ENCODE measurements around the gene ATP5F1D. TPM values are rescaled to one million over a fixed set of nuclear protein-coding genes. Genes with fewer than 3 reads are reported as not detected.

ATP5F1D gene
- total and polyA plus RNA-seq, 4 donors: 17.4 to 219 (median 144) TPM

GRCh38 chr19:1258163-1258492, 16.6 kb downstream of the ATP5F1D start:
- Histone ChIP-seq H3K27me3 (ENCODE audit: control insufficient read depth, insufficient read depth, low read length) (no peaks in the 10 kb centered on the region), H3K36me3 (ENCODE audit: control insufficient read depth, insufficient read depth, low read length) (peaks cover 72% of the 10 kb centered on the region), H3K4me3 (ENCODE audit: low read depth, low read length) (no peak overlapping the region), H3K27ac (ENCODE audit: low read depth, low read length) (peak overlapping the region; percentile 52), H3K4me1 (ENCODE audit: control insufficient read depth, insufficient read depth, low read length) (peaks cover 95% of the 10 kb centered on the region), H3K9me3 (ENCODE audit: control insufficient read depth, insufficient read depth, low read length) (no peaks in the 10 kb centered on the region)
- 48% methylated on average over 6 of the region's 8 CpGs for WGBS (ENCODE audit: insufficient coverage)
- no peak for DNase-seq (ENCODE audit: low read depth in 4 of 6, low spot score in 6 of 6)

GRCh38 chr19:1258707-1259205, 17.2 kb downstream of the ATP5F1D start:
- WGBS (ENCODE audit: insufficient coverage): 33% methylated on average over 3 of the region's 15 CpGs
- Histone ChIP-seq H3K4me1 (ENCODE audit: control insufficient read depth, insufficient read depth, low read length) (peaks cover 95% of the 10 kb centered on the region), H3K27me3 (ENCODE audit: control insufficient read depth, insufficient read depth, low read length) (no peaks in the 10 kb centered on the region)

GRCh38 chr19:1259206-1259875, 17.8 kb downstream of the ATP5F1D start:
- WGBS (ENCODE audit: insufficient coverage): 35% methylated on average over 14 of the region's 17 CpGs
- H3K4me3 ChIP-seq (ENCODE audit: low read depth, low read length): no peak overlapping the region
- H3K27me3 ChIP-seq (ENCODE audit: control insufficient read depth, insufficient read depth, low read length): no peaks in the 10 kb centered on the region
- peak overlapping the region; percentile 86 for H3K27ac ChIP-seq (ENCODE audit: low read depth, low read length)
- no peaks in the 10 kb centered on the region for H3K9me3 ChIP-seq (ENCODE audit: control insufficient read depth, insufficient read depth, low read length)
- H3K36me3 ChIP-seq (ENCODE audit: control insufficient read depth, insufficient read depth, low read length): peaks cover 61% of the 10 kb centered on the region
- DNase-seq (ENCODE audit: low read depth in 4 of 6, low spot score in 6 of 6): peak in 1 of 6 donors; percentile 17
- peaks cover 93% of the 10 kb centered on the region for H3K4me1 ChIP-seq (ENCODE audit: control insufficient read depth, insufficient read depth, low read length)

More at GRCh38 chr19:1258707-1259205, 17.2 kb downstream of the ATP5F1D start:
- no peak for DNase-seq (ENCODE audit: low read depth in 4 of 6, low spot score in 6 of 6)
- Histone ChIP-seq H3K36me3 (ENCODE audit: control insufficient read depth, insufficient read depth, low read length) (peaks cover 66% of the 10 kb centered on the region), H3K27ac (ENCODE audit: low read depth, low read length) (peak overlapping the region; percentile 86), H3K9me3 (ENCODE audit: control insufficient read depth, insufficient read depth, low read length) (no peaks in the 10 kb centered on the region), H3K4me3 (ENCODE audit: low read depth, low read length) (no peak overlapping the region)

- H3K9me3 ChIP-seq (ENCODE audit: control insufficient read depth, insufficient read depth, low read length): no peaks in the 10 kb centered on the region
- H3K4me3 ChIP-seq (ENCODE audit: low read depth, low read length): peak overlapping the region; percentile 41
- H3K27ac ChIP-seq (ENCODE audit: low read depth, low read length): peak overlapping the region; percentile 86
- H3K36me3 ChIP-seq (ENCODE audit: control insufficient read depth, insufficient read depth, low read length): peaks cover 59% of the 10 kb centered on the region
- peaks cover 93% of the 10 kb centered on the region for H3K4me1 ChIP-seq (ENCODE audit: control insufficient read depth, insufficient read depth, low read length)
- DNase-seq (ENCODE audit: low read depth in 4 of 6, low spot score in 6 of 6): peak in 2 of 6 donors; percentile 3 to 48
- H3K27me3 ChIP-seq (ENCODE audit: control insufficient read depth, insufficient read depth, low read length): no peaks in the 10 kb centered on the region
- 24% methylated on average over 22 of the region's 33 CpGs for WGBS (ENCODE audit: insufficient coverage)
These were observed 18.6 kb downstream of the ATP5F1D start for GRCh38 chr19:1259876-1260748.

- Histone ChIP-seq H3K9me3 (ENCODE audit: control insufficient read depth, insufficient read depth, low read length) (no peaks in the 10 kb centered on the region), H3K27me3 (ENCODE audit: control insufficient read depth, insufficient read depth, low read length) (no peaks in the 10 kb centered on the region), H3K4me1 (ENCODE audit: control insufficient read depth, insufficient read depth, low read length) (peaks cover 93% of the 10 kb centered on the region), H3K4me3 (ENCODE audit: low read depth, low read length) (peak overlapping the region; percentile 61), H3K36me3 (ENCODE audit: control insufficient read depth, insufficient read depth, low read length) (peaks cover 55% of the 10 kb centered on the region), H3K27ac (ENCODE audit: low read depth, low read length) (peak overlapping the region; percentile 91)
- peak in 5 of 6 donors; percentile 92 to 99 (median 95) for DNase-seq (ENCODE audit: low read depth in 4 of 6, low spot score in 6 of 6)
- under 1% methylated on average over 75 of the region's 83 CpGs for WGBS (ENCODE audit: insufficient coverage)
These were observed 19.4 kb downstream of the ATP5F1D start for GRCh38 chr19:1260749-1261537.

GRCh38 chr19:1261538-1261797, 19.9 kb downstream of the ATP5F1D start:
- WGBS (ENCODE audit: insufficient coverage): 11% methylated on average over 14 of the region's 14 CpGs

GRCh38 chr19:1261798-1262622, 20.5 kb downstream of the ATP5F1D start:
- DNase-seq (ENCODE audit: low read depth in 4 of 6, low spot score in 6 of 6): peak in 1 of 6 donors; percentile 12
- peak overlapping the region; percentile 91 for H3K27ac ChIP-seq (ENCODE audit: low read depth, low read length)
- 48% methylated on average over 23 of the region's 28 CpGs for WGBS (ENCODE audit: insufficient coverage)

More at GRCh38 chr19:1261538-1261797, 19.9 kb downstream of the ATP5F1D start:
- peaks cover 93% of the 10 kb centered on the region for H3K4me1 ChIP-seq (ENCODE audit: control insufficient read depth, insufficient read depth, low read length)
- H3K4me3 ChIP-seq (ENCODE audit: low read depth, low read length): peak overlapping the region; percentile 61
- peak overlapping the region; percentile 91 for H3K27ac ChIP-seq (ENCODE audit: low read depth, low read length)
- DNase-seq (ENCODE audit: low read depth in 4 of 6, low spot score in 6 of 6): no peak
- no peaks in the 10 kb centered on the region for H3K27me3 ChIP-seq (ENCODE audit: control insufficient read depth, insufficient read depth, low read length)
- peaks cover 52% of the 10 kb centered on the region for H3K36me3 ChIP-seq (ENCODE audit: control insufficient read depth, insufficient read depth, low read length)
- H3K9me3 ChIP-seq (ENCODE audit: control insufficient read depth, insufficient read depth, low read length): no peaks in the 10 kb centered on the region

GRCh38 chr19:1262623-1263123, 21.1 kb downstream of the ATP5F1D start:
- Histone ChIP-seq H3K27me3 (ENCODE audit: control insufficient read depth, insufficient read depth, low read length) (no peaks in the 10 kb centered on the region), H3K4me1 (ENCODE audit: control insufficient read depth, insufficient read depth, low read length) (peaks cover 91% of the 10 kb centered on the region), H3K27ac (ENCODE audit: low read depth, low read length) (peak overlapping the region; percentile 91), H3K4me3 (ENCODE audit: low read depth, low read length) (peak overlapping the region; percentile 5), H3K36me3 (ENCODE audit: control insufficient read depth, insufficient read depth, low read length) (peaks cover 40% of the 10 kb centered on the region), H3K9me3 (ENCODE audit: control insufficient read depth, insufficient read depth, low read length) (no peaks in the 10 kb centered on the region)
- WGBS (ENCODE audit: insufficient coverage): 47% methylated on average over 17 of the region's 21 CpGs
- no peak for DNase-seq (ENCODE audit: low read depth in 4 of 6, low spot score in 6 of 6)

More at GRCh38 chr19:1261798-1262622, 20.5 kb downstream of the ATP5F1D start:
- peaks cover 47% of the 10 kb centered on the region for H3K36me3 ChIP-seq (ENCODE audit: control insufficient read depth, insufficient read depth, low read length)
- H3K4me3 ChIP-seq (ENCODE audit: low read depth, low read length): peak overlapping the region; percentile 61
- H3K9me3 ChIP-seq (ENCODE audit: control insufficient read depth, insufficient read depth, low read length): no peaks in the 10 kb centered on the region
- peaks cover 91% of the 10 kb centered on the region for H3K4me1 ChIP-seq (ENCODE audit: control insufficient read depth, insufficient read depth, low read length)
- H3K27me3 ChIP-seq (ENCODE audit: control insufficient read depth, insufficient read depth, low read length): no peaks in the 10 kb centered on the region
